HepG2 (cell line): Measurements from ENCODE around the gene RNU6-1. TPM values are rescaled to one million over a fixed set of nuclear protein-coding genes. Genes with fewer than 3 reads are reported as not detected.
A peak's percentile ranks its signal among the peaks of the same experiment; 100 is the strongest.

Experiments used
- ARNT2 ChIP-seq: sonication (generic); formaldehyde crosslinking; IDR thresholded peaks from 2 replicates; pipeline ENCODE4 v1.8.0; 2022; ENCODE audit warnings: mild to moderate bottlenecking, low read depth, missing genetic modification reagents, moderate library complexity
- ATF7-NPFF ChIP-seq: sonication (generic); formaldehyde crosslinking; IDR thresholded peaks from 2 replicates; pipeline ENCODE4 v1.8.1; 2023; ENCODE audit warnings: mild to moderate bottlenecking, low read depth, missing genetic modification reagents, moderate library complexity
- CREB3 ChIP-seq: sonication (generic); formaldehyde crosslinking; IDR thresholded peaks from 2 replicates; pipeline ENCODE4 v1.5.0; 2020; ENCODE audit warnings: missing genetic modification reagents
- EHMT2 ChIP-seq: fragments of 200-600 bp; sonication (generic); IDR thresholded peaks from 2 replicates; pipeline ENCODE4 v1.7.0; 2017; ENCODE audit warnings: antibody characterized with exemption, low read depth, low read length, borderline replicate concordance
- FOSL2 ChIP-seq: sonication (generic); formaldehyde crosslinking; IDR thresholded peaks from 2 replicates; pipeline ENCODE4 v1.4.0; 2020; ENCODE audit warnings: missing genetic modification reagents
- GATAD1 ChIP-seq: IDR thresholded peaks from 2 replicates; pipeline ENCODE4 v1.6.1; 2016; ENCODE audit warnings: missing genetic modification reagents, missing compliant biosample characterization
- HMG20B ChIP-seq: conservative IDR thresholded peaks from 2 replicates; pipeline ENCODE4 v1.6.1; 2016; ENCODE audit warnings: missing genetic modification reagents, missing compliant biosample characterization
- HNF4A ChIP-seq: sonication (generic); formaldehyde crosslinking; IDR thresholded peaks from 2 replicates; pipeline ENCODE4 v1.4.0; 2020; ENCODE audit warnings: missing genetic modification reagents
- MEF2D ChIP-seq: sonication (generic); formaldehyde crosslinking; IDR thresholded peaks from 2 replicates; pipeline ENCODE4 v1.5.1; 2020; ENCODE audit warnings: mild to moderate bottlenecking, missing genetic modification reagents
- MIER2 ChIP-seq: IDR thresholded peaks from 2 replicates; pipeline ENCODE4 v1.6.1; 2016; ENCODE audit warnings: missing biosample characterization, missing genetic modification reagents
- MXD3 ChIP-seq: IDR thresholded peaks from 2 replicates; pipeline ENCODE4 v1.6.1; 2016; ENCODE audit warnings: mild to moderate bottlenecking, missing biosample characterization, missing genetic modification reagents
- MYC ChIP-seq: sonication (generic); formaldehyde crosslinking; IDR thresholded peaks from 2 replicates; pipeline ENCODE4 v1.9.0; 2021; ENCODE audit warnings: missing genetic modification reagents, borderline replicate concordance
- NFRKB ChIP-seq: fragments of 450-650 bp; IDR thresholded peaks from 2 replicates; pipeline ENCODE4 v1.6.1; 2017
- PCBP2 ChIP-seq: fragments of 200-400 bp; formaldehyde crosslinking; optimal IDR thresholded peaks from 2 replicates; pipeline ENCODE3; 2018; ENCODE audit warnings: low read length, low read depth; ENCODE audit not compliant: poor library complexity, severe bottlenecking
- TARDBP ChIP-seq: sonication (generic); formaldehyde crosslinking; IDR thresholded peaks from 2 replicates; pipeline ENCODE4 v1.8.0; 2022; ENCODE audit warnings: mild to moderate bottlenecking, missing genetic modification reagents
- ZBTB10 ChIP-seq: sonication (generic); formaldehyde crosslinking; IDR thresholded peaks from 2 replicates; pipeline ENCODE4 v1.4.0; 2020; ENCODE audit warnings: missing genetic modification reagents, borderline replicate concordance
- ZBTB8A ChIP-seq: sonication (generic); formaldehyde crosslinking; IDR thresholded peaks from 2 replicates; pipeline ENCODE4 v1.4.0; 2020; ENCODE audit warnings: mild to moderate bottlenecking, low read depth, missing genetic modification reagents, borderline replicate concordance
- ZNF18 ChIP-seq: sonication (generic); formaldehyde crosslinking; IDR thresholded peaks from 2 replicates; pipeline ENCODE4 v1.8.0; 2022; ENCODE audit warnings: mild to moderate bottlenecking, missing genetic modification reagents; ENCODE audit not compliant: insufficient replicate concordance
- ZNF513 ChIP-seq: sonication (generic); formaldehyde crosslinking; conservative IDR thresholded peaks from 2 replicates; pipeline ENCODE4 v1.5.0; 2020; ENCODE audit warnings: missing genetic modification reagents
- ZNF740 ChIP-seq: sonication (generic); formaldehyde crosslinking; IDR thresholded peaks from 2 replicates; pipeline ENCODE4 v1.4.0; 2020; ENCODE audit warnings: missing genetic modification reagents
- ZNF761 ChIP-seq: sonication (generic); formaldehyde crosslinking; conservative IDR thresholded peaks from 2 replicates; pipeline ENCODE4 v1.4.0; 2020; ENCODE audit warnings: mild to moderate bottlenecking, missing genetic modification reagents
- polyA plus RNA-seq, 8 experiments: library from polyadenylated mRNA; depleted of rRNA in 3 of 8; stranded (reverse) in 7 of 8; unstranded in 1 of 8; fragments of >200 nt; fragmentation: Illumina TruSeq in 4 of 8; extraction: Trizol in 4 of 8; gene quantifications; 2 replicates each; pipeline versions ENCODE4 v1.2.1 to v1.2.3, GENCODE V29; 2011 to 2016; ENCODE audit warnings: low read depth in 4 of 8, missing spikeins in 1 of 8, mixed read lengths in 1 of 8; ENCODE audit not compliant: insufficient read depth in 1 of 8
- total RNA-seq, 5 experiments: library from RNA; depleted of rRNA; stranded (reverse); fragments of >200 nt; fragmentation: Illumina TruSeq; extraction: Trizol; gene quantifications; 2 replicates each; pipeline ENCODE4 v1.2.3, GENCODE V29; 2016; ENCODE audit warnings: low read depth in 1 of 5

Gene RNU6-1
- total and polyA plus RNA-seq, 2 of the 13 experiments (the other 11 are each of a cell fraction or from before 2014, with no cell fraction given) = under 0.01 TPM; not detected in 1

- peak; percentile 80; the same call in 1 of the 2 replicates for TF ChIP-seq MXD3 (CRISPR knock-in tag)
- TF ChIP-seq ZNF513 (CRISPR knock-in tag) = no peak
- 0 out of 2 replicates have a peak, but pooled peaks have one; percentile 41 for TF ChIP-seq MEF2D (CRISPR knock-in tag)
- peak; percentile 30 for TF ChIP-seq ZNF18 (CRISPR knock-in tag)
- TF ChIP-seq FOSL2 (CRISPR knock-in tag) = 0 out of 2 replicates have a peak, but pooled peaks have one; percentile 11
- TF ChIP-seq MIER2 (CRISPR knock-in tag) = peak; percentile 97
- TF ChIP-seq EHMT2 = peak; percentile 78; the same call in 1 of the 2 replicates
- no peak for TF ChIP-seq NFRKB
- TF ChIP-seq ZBTB10 = peak; percentile 36; the same call in 1 of the 2 replicates
- 0 out of 2 replicates have a peak, but pooled peaks have one; percentile 39 for TF ChIP-seq GATAD1 (CRISPR knock-in tag)
- TF ChIP-seq ZBTB8A (CRISPR knock-in tag) = no peak
- TF ChIP-seq TARDBP (CRISPR knock-in tag) = no peak
- TF ChIP-seq HMG20B (CRISPR knock-in tag) = no peak
- 0 out of 2 replicates have a peak, but pooled peaks have one; percentile 44 for TF ChIP-seq ARNT2 (CRISPR knock-in tag)
- TF ChIP-seq PCBP2 = no peak
- TF ChIP-seq ATF7-NPFF (CRISPR knock-in tag) = peak; percentile 60; the same call in 1 of the 2 replicates
- TF ChIP-seq ZNF740 (CRISPR knock-in tag) = no peak
- peak; percentile 21; the same call in 1 of the 2 replicates for TF ChIP-seq MYC
- 0 out of 2 replicates have a peak, but pooled peaks have one; percentile 47 for TF ChIP-seq CREB3 (CRISPR knock-in tag)
- no peak for TF ChIP-seq HNF4A (CRISPR knock-in tag)
- no peak for TF ChIP-seq ZNF761 (CRISPR knock-in tag)
These were observed 18.7 kb downstream of the RNU6-1 start (continued) for GRCh38 chr15:67820992-67821783.
